Measurements from ENCODE around the gene HNF4A.
"Not testable (repeated sequence)": the region's sequence is repeated elsewhere in the genome, so short reads cannot be mapped to it uniquely, and the experiment has no call there.

HNF4A gene

GRCh38 chr20:44345941-44346340 lies 9.6 kb upstream of the HNF4A start:
- not testable (repeated sequence) for FAIRE-seq

- no peak for FAIRE-seq
Measured at GRCh38 chr20:44348168-44348659, 7.3 kb upstream of the HNF4A start.

- FAIRE-seq, result no peak
Measured at GRCh38 chr20:44349349-44349748, 6.2 kb upstream of the HNF4A start.

- FAIRE-seq, result no peak
Measured at GRCh38 chr20:44350567-44350966, 4.9 kb upstream of the HNF4A start.

- FAIRE-seq, result no peak
Measured at GRCh38 chr20:44354979-44355497, 461 bp upstream of the HNF4A start.

- no peak for FAIRE-seq
Measured at GRCh38 chr20:44356353-44356723, 839 bp downstream of the HNF4A start.

- no peak for FAIRE-seq
Measured at GRCh38 chr20:44357020-44357419, 1.5 kb downstream of the HNF4A start.

- FAIRE-seq, result no peak
Measured at GRCh38 chr20:44357555-44358125, 2.1 kb downstream of the HNF4A start.

GRCh38 chr20:44358776-44359175 lies 3.3 kb downstream of the HNF4A start:
- no peak for FAIRE-seq

- FAIRE-seq, result no peak
Measured at GRCh38 chr20:44360221-44360620, 4.7 kb downstream of the HNF4A start.

GRCh38 chr20:44361021-44361420 lies 5.5 kb downstream of the HNF4A start:
- FAIRE-seq, result no peak

GRCh38 chr20:44362466-44362940 lies 7.0 kb downstream of the HNF4A start:
- FAIRE-seq, result no peak

- FAIRE-seq, result no peak
Measured at GRCh38 chr20:44364068-44364467, 8.6 kb downstream of the HNF4A start.

GRCh38 chr20:44364780-44365179 lies 9.3 kb downstream of the HNF4A start:
- no peak for FAIRE-seq

GRCh38 chr20:44367746-44368145 lies 12.2 kb downstream of the HNF4A start:
- FAIRE-seq, result no peak

- no peak for FAIRE-seq
Measured at GRCh38 chr20:44370639-44371218, 15.2 kb downstream of the HNF4A start.

- FAIRE-seq, result no peak
Measured at GRCh38 chr20:44382641-44383040, 27.1 kb downstream of the HNF4A start.

GRCh38 chr20:44384423-44385027 lies 29.0 kb downstream of the HNF4A start:
- peak; percentile 9 for FAIRE-seq

GRCh38 chr20:44388466-44389023 lies 33.0 kb downstream of the HNF4A start:
- FAIRE-seq, result no peak

- no peak for FAIRE-seq
Measured at GRCh38 chr20:44389871-44390270, 34.4 kb downstream of the HNF4A start.

- no peak for FAIRE-seq
Measured at GRCh38 chr20:44390280-44390679, 34.8 kb downstream of the HNF4A start.

GRCh38 chr20:44392088-44392775 lies 36.7 kb downstream of the HNF4A start:
- no peak for FAIRE-seq
